Natural killer cell (primary cell): ENCODE results near the gene SYT3. TPM values are rescaled to one million over a fixed set of nuclear protein-coding genes. Genes with fewer than 3 reads are reported as not detected.

Source experiments
- ATAC-seq, 3 donors: fragments of 150-1000 bp in 2 of 3; fragments of 200-7000 bp in 1 of 3; cut with Tn5 transposase; 1 replicate in 1 of 3; 2 replicates in 2 of 3; pipeline ENCODE4 v1.10.0; 2021; ENCODE audit warnings: mild to moderate bottlenecking in 2 of 3, moderate library complexity in 2 of 3
- DNase-seq, 2 donors: peaks; one replicate each; pipeline versions ENCODE4 v3.0.0 to v3.0.0-alpha.2; 2013 to 2021; ENCODE audit warnings: mixed read lengths in 1 of 2
- H3K27ac ChIP-seq: one replicate; pipeline ENCODE4 v1.5.1; 2013; ENCODE audit warnings: mild to moderate bottlenecking, low read length
- H3K27me3 ChIP-seq: one replicate; pipeline ENCODE4 v1.6.1; 2013; ENCODE audit warnings: low read length; ENCODE audit not compliant: control insufficient read depth, insufficient read depth
- H3K36me3 ChIP-seq: one replicate; pipeline ENCODE4 v1.6.1; 2013; ENCODE audit warnings: low read length; ENCODE audit not compliant: control insufficient read depth, insufficient read depth
- H3K4me1 ChIP-seq: one replicate; pipeline ENCODE4 v1.6.1; 2013; ENCODE audit warnings: low read length; ENCODE audit not compliant: control insufficient read depth, insufficient read depth
- H3K4me3 ChIP-seq: one replicate; pipeline ENCODE4 v1.5.1; 2013; ENCODE audit warnings: low read length
- H3K9me3 ChIP-seq: one replicate; pipeline ENCODE4 v1.6.1; 2013; ENCODE audit warnings: low read length; ENCODE audit not compliant: control insufficient read depth, insufficient read depth
- H3K27ac Mint-ChIP-seq, 2 donors: one replicate each; pipeline ENCODE4 v1.8.0; 2022; ENCODE audit warnings: mild to moderate bottlenecking in 2 of 2, mixed read lengths in 2 of 2, moderate library complexity in 1 of 2
- H3K27me3 Mint-ChIP-seq, 2 donors: one replicate each; pipeline ENCODE4 v1.8.0; 2022; ENCODE audit warnings: low read depth in 2 of 2, mixed read lengths in 2 of 2
- H3K36me3 Mint-ChIP-seq: one replicate; pipeline ENCODE4 v1.8.0; 2022; ENCODE audit warnings: mixed read lengths
- H3K4me1 Mint-ChIP-seq, 2 donors: one replicate each; pipeline ENCODE4 v1.8.0; 2022; ENCODE audit warnings: mixed read lengths in 2 of 2
- H3K4me3 Mint-ChIP-seq: one replicate; pipeline ENCODE4 v1.8.0; 2022; ENCODE audit warnings: mild to moderate bottlenecking, moderate library complexity, mixed read lengths
- H3K9me3 Mint-ChIP-seq, 2 donors: one replicate each; pipeline ENCODE4 v1.8.0; 2022; ENCODE audit warnings: mixed read lengths in 2 of 2
- WGBS: methylation state at CpG from one replicate; pipeline ENCODE4 v1.1.7; 2013; ENCODE audit warnings: missing lambda C conversion rate; ENCODE audit not compliant: insufficient coverage; 5-methylcytosine and 5-hydroxymethylcytosine counted together
- intact Hi-C: fragments of 100-400 bp; cut with micrococcal nuclease; formaldehyde crosslinking; loops from one replicate; pipeline ENCODE4 v1.14.2; 2022
- total RNA-seq, 4 donors: library from RNA; stranded (reverse); fragments of 120-200 nt in 1 of 4; gene quantifications; one replicate each; pipeline versions ENCODE4 v1.2.3 to v1.2.4, GENCODE V29; 2013 to 2022
- TF ChIP-seq, protein P1 (sequence below): fragments of 200-600 bp; IDR thresholded peaks from one replicate; pipeline ENCODE4 v1.8.0; 2022; ENCODE audit warnings: antibody characterized with exemption

The SYT3 gene
- total RNA-seq, 3 donors from 2014 or later (not counting 1 experiment from before 2014, with no cell fraction given) = not detected

DNA sequence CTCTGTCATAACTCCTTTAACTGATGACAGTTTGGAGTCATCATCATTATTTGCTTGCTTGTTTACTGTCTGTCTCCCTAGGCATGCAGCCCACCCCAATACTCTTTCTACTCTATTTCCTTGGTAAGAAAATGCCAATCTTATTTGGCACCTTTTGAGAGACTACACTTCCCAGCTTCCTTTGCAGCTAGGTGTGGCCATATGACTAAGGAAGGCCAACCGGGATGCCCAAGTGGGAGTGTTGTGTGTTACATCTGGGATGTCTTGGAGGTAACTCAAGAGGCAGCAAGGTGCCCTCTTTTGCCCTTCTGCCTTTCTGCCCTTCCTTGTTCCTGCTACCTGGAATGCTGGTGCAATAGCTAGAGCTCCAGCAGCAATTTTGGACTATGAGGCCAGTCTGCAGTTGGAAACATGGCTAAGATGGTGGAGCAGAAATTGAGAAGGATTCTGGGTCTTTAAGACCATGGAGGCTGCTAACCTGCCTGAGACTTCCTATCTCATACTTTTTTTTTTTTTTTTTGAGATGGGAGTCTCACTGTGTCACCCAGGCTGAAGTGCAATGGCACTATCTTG, 37.0 kb upstream of the SYT3 start:
- H3K36me3 Mint-ChIP-seq = no peaks in the 10 kb centered on the region
- no peaks in the 10 kb centered on the region for H3K27me3 ChIP-seq
- H3K4me1 ChIP-seq = peaks cover 6% of the 10 kb centered on the region
- H3K9me3 ChIP-seq = no peaks in the 10 kb centered on the region
- H3K4me3 Mint-ChIP-seq = no peak overlapping the region
- H3K4me1 Mint-ChIP-seq = peaks cover 0 to 10% of the 10 kb centered on the region in 2 donors
- H3K27me3 Mint-ChIP-seq = peaks cover 23 to 26% of the 10 kb centered on the region in 2 donors
- intact Hi-C loops = no loop called here
- H3K27ac Mint-ChIP-seq = no peak overlapping the region
- TF ChIP-seq, protein P1, sequence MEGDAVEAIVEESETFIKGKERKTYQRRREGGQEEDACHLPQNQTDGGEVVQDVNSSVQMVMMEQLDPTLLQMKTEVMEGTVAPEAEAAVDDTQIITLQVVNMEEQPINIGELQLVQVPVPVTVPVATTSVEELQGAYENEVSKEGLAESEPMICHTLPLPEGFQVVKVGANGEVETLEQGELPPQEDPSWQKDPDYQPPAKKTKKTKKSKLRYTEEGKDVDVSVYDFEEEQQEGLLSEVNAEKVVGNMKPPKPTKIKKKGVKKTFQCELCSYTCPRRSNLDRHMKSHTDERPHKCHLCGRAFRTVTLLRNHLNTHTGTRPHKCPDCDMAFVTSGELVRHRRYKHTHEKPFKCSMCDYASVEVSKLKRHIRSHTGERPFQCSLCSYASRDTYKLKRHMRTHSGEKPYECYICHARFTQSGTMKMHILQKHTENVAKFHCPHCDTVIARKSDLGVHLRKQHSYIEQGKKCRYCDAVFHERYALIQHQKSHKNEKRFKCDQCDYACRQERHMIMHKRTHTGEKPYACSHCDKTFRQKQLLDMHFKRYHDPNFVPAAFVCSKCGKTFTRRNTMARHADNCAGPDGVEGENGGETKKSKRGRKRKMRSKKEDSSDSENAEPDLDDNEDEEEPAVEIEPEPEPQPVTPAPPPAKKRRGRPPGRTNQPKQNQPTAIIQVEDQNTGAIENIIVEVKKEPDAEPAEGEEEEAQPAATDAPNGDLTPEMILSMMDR = no peak
- DNase-seq (no peak), ATAC-seq (no peak)
- no peaks in the 10 kb centered on the region for H3K9me3 Mint-ChIP-seq
- no peaks in the 10 kb centered on the region for H3K36me3 ChIP-seq
- WGBS = 81% methylated on average over 1 of the region's 1 CpG
- no peak overlapping the region for H3K27ac ChIP-seq
- H3K4me3 ChIP-seq = no peak overlapping the region

DNA sequence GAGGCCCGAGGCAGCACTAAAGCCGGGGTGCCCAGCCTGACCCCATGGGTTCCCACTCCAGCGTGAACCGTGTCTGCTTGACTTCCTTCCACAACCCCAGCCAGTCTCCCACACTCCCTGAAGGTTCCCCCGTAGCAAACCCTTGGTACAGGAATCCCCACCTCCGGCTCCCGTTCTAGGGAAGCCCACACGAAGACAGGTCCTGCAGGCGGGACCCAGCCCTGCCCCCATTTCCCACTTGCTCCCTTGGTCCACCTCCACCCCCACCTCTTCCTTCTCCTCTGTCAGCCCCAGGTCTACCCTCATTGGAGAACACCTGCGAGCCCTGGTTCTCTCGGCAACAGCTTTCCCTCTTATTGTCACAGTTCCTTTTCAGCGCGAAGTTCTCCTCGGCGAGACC, 33.4 kb upstream of the SYT3 start:
- Mint-ChIP-seq H3K4me3 (no peak overlapping the region), H3K27me3 (peaks cover 31 to 44% of the 10 kb centered on the region in 2 donors), H3K36me3 (no peaks in the 10 kb centered on the region), H3K27ac (no peak overlapping the region), H3K4me1 (no peaks in the 10 kb centered on the region), H3K9me3 (no peaks in the 10 kb centered on the region)
- Histone ChIP-seq H3K9me3 (no peaks in the 10 kb centered on the region), H3K27me3 (peaks cover 6% of the 10 kb centered on the region), H3K27ac (no peak overlapping the region), H3K4me1 (no peaks in the 10 kb centered on the region), H3K36me3 (no peaks in the 10 kb centered on the region), H3K4me3 (no peak overlapping the region)
- intact Hi-C loops = no loop called here
- ATAC-seq (no peak), DNase-seq (no peak)
- 36% methylated on average over 15 of the region's 15 CpGs for WGBS
- TF ChIP-seq, protein P1 = no peak

DNA sequence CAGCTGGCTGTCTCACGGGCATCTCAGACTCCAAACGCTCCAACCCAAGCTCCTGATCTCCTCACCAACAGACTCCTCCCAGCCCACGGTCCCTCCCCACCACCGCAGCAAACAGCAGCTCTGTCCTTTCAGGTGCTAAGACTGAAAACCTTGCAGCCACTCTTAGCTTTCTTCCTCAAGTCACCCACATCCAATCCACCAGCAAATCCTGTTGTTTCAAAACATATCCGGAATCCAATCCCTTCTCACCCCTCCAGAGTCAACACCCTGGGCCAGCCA, 30.4 kb upstream of the SYT3 start:
- TF ChIP-seq, protein P1 = no peak
- peaks cover 10% of the 10 kb centered on the region for H3K27me3 ChIP-seq
- intact Hi-C loops = no loop called here
- peaks cover 3% of the 10 kb centered on the region for H3K4me1 ChIP-seq
- ATAC-seq = no peak
- Mint-ChIP-seq H3K9me3 (no peaks in the 10 kb centered on the region), H3K27ac (no peak overlapping the region), H3K27me3 (peaks cover 25 to 44% of the 10 kb centered on the region in 2 donors), H3K36me3 (no peaks in the 10 kb centered on the region), H3K4me3 (no peak overlapping the region), H3K4me1 (no peaks in the 10 kb centered on the region)
- H3K27ac ChIP-seq = no peak overlapping the region
- no peak overlapping the region for H3K4me3 ChIP-seq
- H3K36me3 ChIP-seq = no peaks in the 10 kb centered on the region
- no peaks in the 10 kb centered on the region for H3K9me3 ChIP-seq
- whole genome bisulfite sequencing = 55% methylated on average over 5 of the region's 5 CpGs
- no peak for DNase-seq
